Measurements from ENCODE around the gene BRD2.

BRD2 gene

DNA sequence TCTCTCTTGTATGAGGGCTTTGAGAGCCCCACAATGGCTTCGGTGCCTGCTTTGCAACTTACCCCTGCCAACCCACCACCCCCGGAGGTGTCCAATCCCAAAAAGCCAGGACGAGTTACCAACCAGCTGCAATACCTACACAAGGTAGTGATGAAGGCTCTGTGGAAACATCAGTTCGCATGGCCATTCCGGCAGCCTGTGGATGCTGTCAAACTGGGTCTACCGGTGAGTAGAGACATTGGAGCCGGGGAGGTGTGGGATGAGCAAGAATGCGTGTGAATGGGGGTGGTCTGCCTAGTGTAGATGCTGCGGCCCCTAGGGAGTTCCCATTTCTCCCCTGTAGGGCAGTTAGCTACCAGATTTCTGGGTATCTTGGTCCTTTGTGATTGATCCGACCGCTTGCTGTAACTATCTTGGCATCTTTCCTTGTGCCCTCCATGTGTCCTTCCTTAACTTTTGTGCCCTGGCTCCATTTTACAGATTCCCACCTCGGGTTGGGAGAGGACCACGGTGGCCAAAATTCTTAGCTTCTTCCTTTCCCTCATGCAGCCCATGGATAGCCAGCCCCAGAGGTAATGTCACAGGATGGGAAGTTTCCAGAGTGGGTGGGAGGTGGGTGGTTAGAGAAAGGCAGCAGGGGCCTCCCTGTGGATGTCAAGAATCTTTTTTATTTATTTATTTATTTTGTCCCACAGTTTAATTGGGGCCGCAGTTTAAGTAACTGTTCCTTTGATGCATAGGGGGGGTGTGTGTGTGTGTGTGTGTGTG is 6.3 kb downstream of the BRD2 start:
- Histone ChIP-seq H3K27ac (replicated peaks) (no peak overlapping the region), H3K4me3 (replicated peaks; ENCODE audit: insufficient read depth, low read length) (peak overlapping the region; percentile 84), H3K27me3 (ENCODE audit: insufficient read depth, poor library complexity, severe bottlenecking) (no peaks in the 10 kb centered on the region)
- TF ChIP-seq SPI1 (IDR thresholded peaks at IDR 0.05; ENCODE audit: borderline replicate concordance, low read depth) (no peak), POLR2AphosphoS5 (IDR thresholded peaks at IDR 0.05; ENCODE audit: low read depth) (peak; percentile 36; the same call in 1 of the 2 replicates)
- peak in 1 of 2 experiments; percentile 50 for DNase-seq (ENCODE audit: low read depth in 1 of 2, low spot score in 1 of 2)

DNA sequence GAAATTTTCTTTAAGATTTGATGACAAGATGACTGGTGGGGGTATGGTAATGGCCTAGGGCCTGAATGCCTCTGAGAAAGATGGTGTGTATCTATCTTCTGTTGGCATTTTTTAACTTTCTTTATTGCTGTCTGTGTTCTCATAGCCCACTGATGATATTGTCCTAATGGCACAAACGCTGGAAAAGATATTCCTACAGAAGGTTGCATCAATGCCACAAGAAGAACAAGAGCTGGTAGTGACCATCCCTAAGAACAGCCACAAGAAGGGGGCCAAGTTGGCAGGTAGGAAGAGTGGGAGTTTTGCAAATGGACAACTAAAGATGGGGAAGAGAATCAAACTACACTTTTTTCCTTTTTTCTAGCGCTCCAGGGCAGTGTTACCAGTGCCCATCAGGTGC is 7.5 kb downstream of the BRD2 start:
- H3K27ac ChIP-seq (replicated peaks) = no peak overlapping the region
- H3K27me3 ChIP-seq (ENCODE audit: insufficient read depth, poor library complexity, severe bottlenecking) = no peaks in the 10 kb centered on the region
- H3K4me3 ChIP-seq (replicated peaks; ENCODE audit: insufficient read depth, low read length) = no peak overlapping the region
- TF ChIP-seq POLR2AphosphoS5 (IDR thresholded peaks at IDR 0.05; ENCODE audit: low read depth) (no peak), REST (IDR thresholded peaks at IDR 0.05; ENCODE audit: insufficient replicate concordance, low read depth) (no peak), SPI1 (IDR thresholded peaks at IDR 0.05; ENCODE audit: borderline replicate concordance, low read depth) (no peak), GABPA (IDR thresholded peaks at IDR 0.05; ENCODE audit: low read depth) (no peak)
- TF ChIP-seq, protein P1, sequence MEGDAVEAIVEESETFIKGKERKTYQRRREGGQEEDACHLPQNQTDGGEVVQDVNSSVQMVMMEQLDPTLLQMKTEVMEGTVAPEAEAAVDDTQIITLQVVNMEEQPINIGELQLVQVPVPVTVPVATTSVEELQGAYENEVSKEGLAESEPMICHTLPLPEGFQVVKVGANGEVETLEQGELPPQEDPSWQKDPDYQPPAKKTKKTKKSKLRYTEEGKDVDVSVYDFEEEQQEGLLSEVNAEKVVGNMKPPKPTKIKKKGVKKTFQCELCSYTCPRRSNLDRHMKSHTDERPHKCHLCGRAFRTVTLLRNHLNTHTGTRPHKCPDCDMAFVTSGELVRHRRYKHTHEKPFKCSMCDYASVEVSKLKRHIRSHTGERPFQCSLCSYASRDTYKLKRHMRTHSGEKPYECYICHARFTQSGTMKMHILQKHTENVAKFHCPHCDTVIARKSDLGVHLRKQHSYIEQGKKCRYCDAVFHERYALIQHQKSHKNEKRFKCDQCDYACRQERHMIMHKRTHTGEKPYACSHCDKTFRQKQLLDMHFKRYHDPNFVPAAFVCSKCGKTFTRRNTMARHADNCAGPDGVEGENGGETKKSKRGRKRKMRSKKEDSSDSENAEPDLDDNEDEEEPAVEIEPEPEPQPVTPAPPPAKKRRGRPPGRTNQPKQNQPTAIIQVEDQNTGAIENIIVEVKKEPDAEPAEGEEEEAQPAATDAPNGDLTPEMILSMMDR (IDR thresholded peaks at IDR 0.05; ENCODE audit: insufficient read depth, low read length) = no peak
- no peak for DNase-seq (ENCODE audit: low read depth in 1 of 2, low spot score in 1 of 2)

DNA sequence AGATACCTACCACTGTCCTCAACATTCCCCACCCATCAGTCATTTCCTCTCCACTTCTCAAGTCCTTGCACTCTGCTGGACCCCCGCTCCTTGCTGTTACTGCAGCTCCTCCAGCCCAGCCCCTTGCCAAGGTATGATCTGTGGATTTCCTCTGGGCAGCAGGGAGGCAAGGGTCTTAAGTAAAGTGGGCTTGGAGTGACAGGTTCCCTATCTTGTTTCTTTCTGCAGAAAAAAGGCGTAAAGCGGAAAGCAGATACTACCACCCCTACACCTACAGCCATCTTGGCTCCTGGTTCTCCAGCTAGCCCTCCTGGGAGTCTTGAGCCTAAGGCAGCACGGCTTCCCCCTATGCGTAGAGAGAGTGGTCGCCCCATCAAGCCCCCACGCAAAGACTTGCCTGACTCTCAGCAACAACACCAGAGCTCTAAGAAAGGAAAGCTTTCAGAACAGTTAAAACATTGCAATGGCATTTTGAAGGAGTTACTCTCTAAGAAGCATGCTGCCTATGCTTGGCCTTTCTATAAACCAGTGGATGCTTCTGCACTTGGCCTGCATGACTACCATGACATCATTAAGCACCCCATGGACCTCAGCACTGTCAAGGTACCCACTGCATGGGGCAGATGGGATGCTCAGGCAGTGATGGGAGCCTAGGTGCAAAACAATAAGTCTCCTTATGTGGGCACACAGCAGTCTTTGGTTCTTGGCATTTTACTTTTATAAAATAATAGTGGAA is 8.1 kb downstream of the BRD2 start:
- H3K27ac ChIP-seq (replicated peaks) = no peak overlapping the region
- TF ChIP-seq GABPA (IDR thresholded peaks at IDR 0.05; ENCODE audit: low read depth) = no peak
- TF ChIP-seq POLR2AphosphoS5 (IDR thresholded peaks at IDR 0.05; ENCODE audit: low read depth) = no peak
- no peak for TF ChIP-seq REST (IDR thresholded peaks at IDR 0.05; ENCODE audit: insufficient replicate concordance, low read depth)
- TF ChIP-seq, protein P1 (IDR thresholded peaks at IDR 0.05; ENCODE audit: insufficient read depth, low read length) = no peak
- TF ChIP-seq SPI1 (IDR thresholded peaks at IDR 0.05; ENCODE audit: borderline replicate concordance, low read depth) = no peak
- peak in 1 of 2 experiments; percentile 44 for DNase-seq (ENCODE audit: low read depth in 1 of 2, low spot score in 1 of 2)
- H3K27me3 ChIP-seq (ENCODE audit: insufficient read depth, poor library complexity, severe bottlenecking) = no peaks in the 10 kb centered on the region
- no peak overlapping the region for H3K4me3 ChIP-seq (replicated peaks; ENCODE audit: insufficient read depth, low read length)

DNA sequence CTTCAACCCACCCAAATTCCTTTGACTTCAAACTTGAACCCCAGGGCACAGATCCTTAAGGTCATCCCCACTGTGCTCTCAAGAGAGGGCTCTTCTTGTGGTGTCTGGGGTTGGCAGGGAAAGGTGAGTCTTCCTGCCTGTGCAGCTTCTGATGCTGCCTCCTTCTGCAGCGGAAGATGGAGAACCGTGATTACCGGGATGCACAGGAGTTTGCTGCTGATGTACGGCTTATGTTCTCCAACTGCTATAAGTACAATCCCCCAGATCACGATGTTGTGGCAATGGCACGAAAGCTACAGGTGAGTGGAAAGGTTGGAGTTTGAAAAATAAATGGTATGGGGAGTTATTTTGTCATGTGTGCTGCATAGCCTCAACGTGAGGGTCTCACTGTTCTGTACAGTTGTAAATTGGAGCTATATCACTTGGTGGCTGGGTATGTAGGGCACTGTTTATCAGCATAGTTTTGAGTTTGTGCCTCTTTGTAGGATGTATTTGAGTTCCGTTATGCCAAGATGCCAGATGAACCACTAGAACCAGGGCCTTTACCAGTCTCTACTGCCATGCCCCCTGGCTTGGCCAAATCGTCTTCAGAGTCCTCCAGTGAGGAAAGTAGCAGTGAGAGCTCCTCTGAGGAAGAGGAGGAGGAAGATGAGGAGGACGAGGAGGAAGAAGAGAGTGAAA is 9.0 kb downstream of the BRD2 start:
- Histone ChIP-seq H3K27me3 (ENCODE audit: insufficient read depth, poor library complexity, severe bottlenecking) (no peaks in the 10 kb centered on the region), H3K4me3 (replicated peaks; ENCODE audit: insufficient read depth, low read length) (no peak overlapping the region), H3K27ac (replicated peaks) (no peak overlapping the region)
- TF ChIP-seq POLR2AphosphoS5 (IDR thresholded peaks at IDR 0.05; ENCODE audit: low read depth) (peak; percentile 34; the same call in 1 of the 2 replicates), GABPA (IDR thresholded peaks at IDR 0.05; ENCODE audit: low read depth) (no peak)
- TF ChIP-seq, protein P1 (IDR thresholded peaks at IDR 0.05; ENCODE audit: insufficient read depth, low read length) = no peak
- DNase-seq (ENCODE audit: low read depth in 1 of 2, low spot score in 1 of 2) = peak in 1 of 2 experiments; percentile 39

Data from HL-60 (cell line).